H1 (cell line): ENCODE data around the gene FBLN2. TPM values are rescaled to one million over a fixed set of nuclear protein-coding genes. Genes with fewer than 3 reads are reported as not detected.

Experiments used
- CTCF ChIA-PET: fragments of 300-600 bp; sonication (Branson Sonifier 250); formaldehyde crosslinking; loops from one replicate; lab custom pipeline; 2021; ENCODE audit not compliant: partially characterized antibody; lab: Charles Lee
- POLR2A ChIA-PET: fragments of 300-600 bp; sonication (Branson Sonifier 250); formaldehyde crosslinking; loops from one replicate; lab custom pipeline; 2021; ENCODE audit warnings: inconsistent platforms; ENCODE audit not compliant: partially characterized antibody; lab: Charles Lee
- DNase-seq, 2 experiments: peaks; one replicate each; pipeline versions ENCODE4 v3.0.0 to v3.0.0-alpha.2; 2010 to 2022; ENCODE audit warnings: low spot score in 2 of 2, low read depth in 1 of 2, mixed read lengths in 1 of 2
- FAIRE-seq: peaks from 2 replicates; lab custom pipeline; 2011; peaks lifted over from hg19 to GRCh38; lab: Jason Lieb, UNC
- H2AFZ ChIP-seq: 2 replicates; pipeline ENCODE4 v1.8.1; 2012; ENCODE audit warnings: low read length, inconsistent platforms
- H2AK5ac ChIP-seq: 2 replicates; pipeline ENCODE4 v1.6.1; 2013; ENCODE audit warnings: low read depth, low read length
- H2BK120ac ChIP-seq: replicated peaks from 2 replicates; pipeline ENCODE3; 2013; ENCODE audit warnings: low read depth, low read length, inconsistent platforms
- H2BK12ac ChIP-seq: 2 replicates; pipeline ENCODE4 v1.6.1; 2013; ENCODE audit warnings: low read depth, low read length
- H2BK15ac ChIP-seq: 2 replicates; pipeline ENCODE4 v1.6.1; 2013; ENCODE audit warnings: low read length
- H2BK20ac ChIP-seq: 2 replicates; pipeline ENCODE4 v1.6.1; 2013; ENCODE audit warnings: low read length
- H2BK5ac ChIP-seq: 2 replicates; pipeline ENCODE4 v1.6.1; 2013; ENCODE audit warnings: low read depth, low read length
- H3K14ac ChIP-seq: 2 replicates; pipeline ENCODE4 v1.6.1; 2013; ENCODE audit warnings: inconsistent platforms; ENCODE audit not compliant: insufficient read length
- H3K18ac ChIP-seq: 2 replicates; pipeline ENCODE4 v1.6.1; 2013; ENCODE audit warnings: low read length; ENCODE audit errors: extremely low read depth
- H3K23ac ChIP-seq: 2 replicates; pipeline ENCODE4 v1.6.1; 2013; ENCODE audit warnings: inconsistent platforms; ENCODE audit not compliant: insufficient read length
- H3K23me2 ChIP-seq: 2 replicates; pipeline ENCODE4 v1.6.1; 2013; ENCODE audit warnings: low read depth, low read length
- H3K27ac ChIP-seq: 2 replicates; pipeline ENCODE4 v1.6.1; 2011; ENCODE audit warnings: low read depth, low read length, inconsistent platforms
- H3K27me3 ChIP-seq, 4 experiments: replicated peaks in 1 of 4; 1 replicate in 1 of 4; 2 replicates in 3 of 4; pipeline versions ENCODE4 v1.6.1 to v1.8.1; 2011 to 2013; ENCODE audit warnings: low read length in 3 of 4, mild to moderate bottlenecking in 3 of 4, inconsistent platforms in 2 of 4, mixed read lengths in 2 of 4, moderate library complexity in 1 of 4; ENCODE audit not compliant: control insufficient read depth in 3 of 4, insufficient read depth in 3 of 4; ENCODE audit errors: extremely low read depth in 1 of 4
- H3K36me3 ChIP-seq, 4 experiments: 2 replicates each; pipeline versions ENCODE4 v1.6.1 to v1.8.1; 2011 to 2013; ENCODE audit warnings: mild to moderate bottlenecking in 4 of 4, low read length in 3 of 4, moderate library complexity in 2 of 4, control low read depth in 1 of 4, inconsistent platforms in 1 of 4; ENCODE audit not compliant: insufficient read depth in 4 of 4, control insufficient read depth in 2 of 4
- H3K4ac ChIP-seq: replicated peaks from 2 replicates; pipeline ENCODE3; 2013; ENCODE audit warnings: low read length, low read depth, mixed read lengths, inconsistent platforms; ENCODE audit not compliant: insufficient read length
- H3K4me1 ChIP-seq, 4 experiments: replicated peaks in 1 of 4; 1 replicate in 1 of 4; 2 replicates in 3 of 4; pipeline versions ENCODE4 v1.6.1 to v1.8.1; 2011 to 2013; ENCODE audit warnings: low read length in 3 of 4, inconsistent platforms in 2 of 4, mixed read lengths in 1 of 4; ENCODE audit not compliant: insufficient read depth in 4 of 4, control insufficient read depth in 3 of 4
- H3K4me2 ChIP-seq, 2 experiments: 2 replicates each; pipeline versions ENCODE4 v1.6.1 to v1.8.1; 2011 to 2013; ENCODE audit warnings: low read depth in 2 of 2, low read length in 2 of 2, control low read depth in 1 of 2, inconsistent platforms in 1 of 2, mild to moderate bottlenecking in 1 of 2; ENCODE audit not compliant: insufficient read depth in 1 of 2
- H3K4me3 ChIP-seq, 4 experiments: fragments of 200-600, 300-600 bp in 1 of 4; sonication (generic), shearing (Covaris generic), sonication (Bioruptor Twin) in 1 of 4; 2 replicates each; pipeline versions ENCODE4 v1.5.1 to v1.8.1; 2011 to 2016; ENCODE audit warnings: low read length in 4 of 4, low read depth in 3 of 4, control low read depth in 2 of 4, inconsistent platforms in 2 of 4, mild to moderate bottlenecking in 2 of 4, mixed read lengths in 1 of 4, moderate library complexity in 1 of 4; ENCODE audit not compliant: insufficient read depth in 2 of 4; ENCODE audit errors: extremely low read depth in 1 of 4
- H3K56ac ChIP-seq: replicated peaks from 2 replicates; pipeline ENCODE3; 2013; ENCODE audit warnings: low read depth, mild to moderate bottlenecking, mixed read lengths, low read length, inconsistent platforms; ENCODE audit not compliant: insufficient read length
- H3K79me1 ChIP-seq: 2 replicates; pipeline ENCODE4 v1.6.1; 2013; ENCODE audit warnings: low read depth, low read length, control low read depth
- H3K79me2 ChIP-seq, 2 experiments: 2 replicates each; pipeline versions ENCODE4 v1.6.1 to v1.8.1; 2012 to 2013; ENCODE audit warnings: low read length in 2 of 2, mild to moderate bottlenecking in 2 of 2, inconsistent platforms in 1 of 2; ENCODE audit not compliant: insufficient read depth in 2 of 2, control insufficient read depth in 1 of 2
- H3K9ac ChIP-seq, 4 experiments: replicated peaks in 1 of 4; 1 replicate in 1 of 4; 2 replicates in 3 of 4; pipeline versions ENCODE4 v1.6.1 to v1.8.1; 2011 to 2013; ENCODE audit warnings: low read depth in 3 of 4, low read length in 3 of 4, control low read depth in 2 of 4, mild to moderate bottlenecking in 2 of 4, moderate library complexity in 2 of 4, inconsistent platforms in 1 of 4; ENCODE audit errors: extremely low read depth in 1 of 4
- H3K9me3 ChIP-seq, 2 experiments: 2 replicates each; pipeline versions ENCODE4 v1.6.1 to v1.8.1; 2012 to 2013; ENCODE audit warnings: mild to moderate bottlenecking in 2 of 2, moderate library complexity in 2 of 2, control low read depth in 1 of 2, inconsistent platforms in 1 of 2, low read depth in 1 of 2, low read length in 1 of 2, mixed read lengths in 1 of 2; ENCODE audit not compliant: insufficient read depth in 2 of 2
- H4K20me1 ChIP-seq, 2 experiments: replicated peaks in 1 of 2; 2 replicates each; pipeline versions ENCODE3 to v1.8.1; 2011 to 2013; ENCODE audit warnings: inconsistent platforms in 2 of 2, low read length in 2 of 2, mild to moderate bottlenecking in 1 of 2; ENCODE audit not compliant: insufficient read depth in 2 of 2, control insufficient read depth in 1 of 2
- H4K5ac ChIP-seq: 2 replicates; pipeline ENCODE4 v1.6.1; 2013; ENCODE audit warnings: low read length, low read depth, mixed read lengths, inconsistent platforms; ENCODE audit not compliant: insufficient read length
- H4K8ac ChIP-seq: 2 replicates; pipeline ENCODE4 v1.8.0; 2013; ENCODE audit warnings: mild to moderate bottlenecking, moderate library complexity, low read length, inconsistent platforms; ENCODE audit not compliant: insufficient read depth; ENCODE audit errors: extremely low read depth
- H4K91ac ChIP-seq: replicated peaks from 2 replicates; pipeline ENCODE3; 2013; ENCODE audit warnings: low read length, mixed read lengths, inconsistent platforms; ENCODE audit not compliant: insufficient read length
- KDM1A ChIP-seq: fragments of 200-600, 300-600 bp; sonication (generic); IDR thresholded peaks from 2 replicates; pipeline ENCODE4 v1.7.1; 2016; ENCODE audit warnings: mild to moderate bottlenecking, low read length, borderline replicate concordance
- YY1 ChIP-seq: IDR thresholded peaks from 2 replicates; pipeline ENCODE4 v1.6.1; 2011; ENCODE audit warnings: low read depth, mild to moderate bottlenecking, low read length
- WGBS, 2 experiments: shearing (Covaris generic) in 1 of 2; methylation state at CpG; one replicate each; pipeline versions ENCODE4 v1.1.6 to v1.1.7; 2013 to 2015; ENCODE audit warnings: low lambda C conversion rate in 2 of 2, mixed read lengths in 2 of 2, inconsistent platforms in 1 of 2, low coverage in 1 of 2, missing lambda C conversion rate in 1 of 2; ENCODE audit not compliant: insufficient replicate concordance in 2 of 2, insufficient coverage in 1 of 2, insufficient read length in 1 of 2; ENCODE audit errors: extremely low coverage in 1 of 2, missing lambda C conversion rate in 1 of 2; 5-methylcytosine and 5-hydroxymethylcytosine counted together
- polyA plus RNA-seq, 7 experiments: library from polyadenylated mRNA; depleted of rRNA in 3 of 7; stranded (reverse) in 5 of 7; unstranded in 2 of 7; fragments of >200 nt in 5 of 7; fragments of 200-250 nt in 2 of 7; gene quantifications; 1 replicate in 5 of 7; 2 replicates in 1 of 7; 4 replicates in 1 of 7; pipeline versions ENCODE4 v1.2.1 to v1.2.3, GENCODE V29; 2011 to 2013; ENCODE audit warnings: missing spikeins in 2 of 7, mixed read lengths in 2 of 7
- total RNA-seq: library from RNA; stranded (reverse); fragmentation: NEBNext Ultra II Directional; extraction: Animal tissue kit (Norgen Biotek cat#: 25700); gene quantifications from 2 replicates; pipeline ENCODE4 v1.2.1, GENCODE V29; 2021

FBLN2 gene
- total and polyA plus RNA-seq, 2 of the 8 experiments (the other 6 are each of a cell fraction or from before 2014, with no cell fraction given), result 17.4 to 24.2 TPM

DNA sequence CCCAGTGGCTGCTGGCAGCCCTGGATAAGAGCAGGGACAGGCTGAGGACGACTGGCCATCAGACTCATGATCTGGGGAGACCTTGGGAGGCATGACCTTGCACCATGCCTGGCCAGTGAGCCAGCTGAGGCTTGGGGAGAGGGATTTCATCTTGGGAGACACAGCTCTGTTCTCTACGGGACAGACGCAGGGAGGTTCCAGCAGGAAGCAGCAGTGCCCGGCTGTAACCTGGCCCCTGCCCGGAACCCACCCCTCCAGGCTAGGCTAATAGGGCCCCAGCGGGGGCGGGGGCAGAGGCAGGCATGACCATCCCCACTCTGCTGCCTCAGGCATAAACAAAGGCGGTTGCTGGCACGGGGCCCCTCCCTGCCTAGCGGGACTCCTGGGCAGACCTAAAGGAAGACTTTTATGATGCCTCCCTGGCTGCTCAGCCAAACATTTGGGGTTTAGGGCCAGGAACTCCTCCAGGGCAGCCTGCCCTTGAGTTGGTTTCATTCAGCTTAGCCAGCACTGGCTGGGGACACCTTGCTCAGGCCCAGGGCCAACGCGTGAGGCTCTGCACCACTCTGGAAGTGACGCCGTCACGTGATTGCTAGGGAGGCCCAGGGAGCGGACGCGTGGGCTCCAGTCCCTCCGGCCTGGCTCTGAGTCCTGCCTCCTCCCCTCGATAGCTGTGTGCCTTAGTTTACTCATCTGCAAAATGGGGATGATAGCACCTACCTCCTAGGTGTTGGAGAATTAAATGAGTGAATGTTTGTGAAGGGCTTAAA is 41.2 kb upstream of the FBLN2 start:
- no peak overlapping the region for H2BK120ac ChIP-seq
- H3K27ac ChIP-seq, result no peak overlapping the region; the same call in 1 of the 2 replicates
- FAIRE-seq, result no peak

More for the DNA sequence above, 41.2 kb upstream of the FBLN2 start:
- Histone ChIP-seq H2BK20ac (no peak overlapping the region), H2AFZ (no peak overlapping the region), H2BK12ac (0 out of 2 replicates have a peak overlapping the region, but pooled peaks have one; percentile 77), H3K9me3 (no peaks in the 10 kb centered on the region), H4K91ac (peak overlapping the region; percentile 14), H2AK5ac (no peak overlapping the region), H3K4me1 (peaks cover 0 to 10% (median 3%) of the 10 kb centered on the region in 4 experiments; a peak in 1 of 7 replicates), H3K23me2 (no peaks in the 10 kb centered on the region; the same call in 1 of the 2 replicates), H2BK5ac (no peak overlapping the region), H4K8ac (peak overlapping the region; percentile 63), H3K14ac (no peak overlapping the region), H2BK15ac (peak overlapping the region; percentile 73; the same call in 1 of the 2 replicates), H3K4me3 (no peak overlapping the region), H3K56ac (no peak overlapping the region), H3K79me1 (no peaks in the 10 kb centered on the region), H3K4me2 (0 out of 4 replicates have a peak overlapping the region, but pooled peaks of 1 of the 2 experiments have one; percentile 11), H3K18ac (no peak overlapping the region), H3K9ac (peak overlapping the region in 1 of 4 experiments; percentile 22; a peak in 1 of 7 replicates), H4K5ac (no peak overlapping the region), H3K23ac (no peak overlapping the region), H3K79me2 (no peaks in the 10 kb centered on the region), H4K20me1 (no peaks in the 10 kb centered on the region), H3K27me3 (no peaks in the 10 kb centered on the region; a peak in 1 of 7 replicates), H3K36me3 (no peaks in the 10 kb centered on the region), H3K4ac (no peak overlapping the region)
- TF ChIP-seq YY1, result no peak
- TF ChIP-seq KDM1A, result peak; percentile 74; the same call in 1 of the 2 replicates
- no peak for DNase-seq
- ChIA-PET CTCF (interaction anchor here (0.9 to 51.2 kb wide), 9 partner anchors 1 to 141 kb away, joined by 3 to 856 read pairs (median 4); partner anchors contain the start of gene FBLN2), POLR2A (interaction anchor here (1.3 kb wide), 1 partner anchor 145 kb away, joined by 3 read pairs; no protein-coding TSS in a partner anchor)
- 85% methylated on average over 19 of the region's 20 CpGs; no CpG with 5 or more reads in 1 of the 2 experiments for WGBS, 2 experiments
